Gastrocnemius medialis (tissue), 4 donors: ENCODE results near the gene NUP153.

Experiments
- CTCF ChIP-seq, 5 experiments: fragments of 450-650 bp in 3 of 5; fragments of 200-600 bp in 2 of 5; sonication (generic) in 2 of 5; IDR thresholded peaks in 4 of 5; conservative IDR thresholded peaks in 1 of 5; 1 replicate in 4 of 5; 2 replicates in 1 of 5; pipeline ENCODE4 v1.5.1; 2016 to 2019; ENCODE audit warnings: antibody characterized with exemption in 5 of 5, mild to moderate bottlenecking in 3 of 5, moderate library complexity in 3 of 5
- POLR2A ChIP-seq, 2 donors: fragments of 450-650 bp; IDR thresholded peaks; one replicate each; pipeline ENCODE4 v1.6.1; 2017; ENCODE audit warnings: antibody characterized with exemption in 2 of 2, mild to moderate bottlenecking in 2 of 2, moderate library complexity in 2 of 2

DNA sequence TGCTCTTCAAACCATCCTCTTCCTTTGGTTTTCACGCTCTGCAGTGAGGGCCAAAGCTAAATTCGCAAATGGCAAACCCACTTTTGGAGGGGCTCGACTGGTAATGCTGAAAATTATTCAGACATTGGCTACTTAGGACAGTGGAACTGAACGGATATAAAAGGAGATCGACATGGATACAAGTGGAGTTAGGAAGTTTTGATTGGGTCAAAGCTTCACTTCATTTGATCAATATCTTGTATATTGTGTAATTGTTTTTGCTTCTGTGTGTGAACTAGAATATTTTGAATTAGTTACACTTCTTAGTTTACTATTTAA, 105.4 kb downstream of the NUP153 start:
- no peak for TF ChIP-seq CTCF (IDR thresholded peaks at IDR 0.05 in 4 of 5, conservative IDR thresholded peaks at IDR 0.05 in 1 of 5)
- no peak for TF ChIP-seq POLR2A (IDR thresholded peaks at IDR 0.05)
